Ovary (tissue), 3 donors: Measurements from ENCODE around the gene ITPR2.

Experiments
- CTCF ChIP-seq, 3 donors: fragments of 450-650 bp in 2 of 3; fragments of 200-600 bp in 1 of 3; IDR thresholded peaks; one replicate each; pipeline versions ENCODE4 v1.5.1 to v1.8.0; 2016 to 2022; ENCODE audit warnings: antibody characterized with exemption in 3 of 3, mild to moderate bottlenecking in 1 of 3
- EP300 ChIP-seq: sonication (generic); formaldehyde crosslinking; IDR thresholded peaks from one replicate; pipeline ENCODE4 v1.6.1; 2017; ENCODE audit warnings: antibody characterized with exemption
- POLR2A ChIP-seq: fragments of 450-650 bp; IDR thresholded peaks from one replicate; pipeline ENCODE4 v1.6.1; 2017; ENCODE audit warnings: antibody characterized with exemption, mild to moderate bottlenecking, moderate library complexity
- donor health status: DM: no; HTN: no; CAD: no.

- TF ChIP-seq CTCF (IDR thresholded peaks at IDR 0.05) = no peak
- TF ChIP-seq EP300 = no peak
- TF ChIP-seq POLR2A = no peak
Observed at GRCh38 chr12:26572137-26572536, 260.9 kb downstream of the ITPR2 start.
